GM12891 (cell line): ENCODE measurements around the gene TBATA.

Experiments
- POLR2A ChIP-seq: IDR thresholded peaks from 2 replicates; pipeline ENCODE4 v1.6.1; 2011; ENCODE audit warnings: low read depth, low read length, control low read depth
- POLR2AphosphoS5 ChIP-seq: IDR thresholded peaks from 2 replicates; pipeline ENCODE4 v1.6.1; 2011; ENCODE audit warnings: low read depth, low read length, control low read depth
- POU2F2 ChIP-seq: IDR thresholded peaks from 2 replicates; pipeline ENCODE4 v1.6.1; 2011; ENCODE audit warnings: low read depth, mild to moderate bottlenecking, control low read depth, low read length, moderate library complexity
- SPI1 ChIP-seq: IDR thresholded peaks from 2 replicates; pipeline ENCODE4 v1.6.1; 2011; ENCODE audit warnings: low read depth, low read length, control low read depth
- TAF1 ChIP-seq: IDR thresholded peaks from 2 replicates; pipeline ENCODE4 v1.6.1; 2011; ENCODE audit warnings: low read depth, low read length, control low read depth

DNA sequence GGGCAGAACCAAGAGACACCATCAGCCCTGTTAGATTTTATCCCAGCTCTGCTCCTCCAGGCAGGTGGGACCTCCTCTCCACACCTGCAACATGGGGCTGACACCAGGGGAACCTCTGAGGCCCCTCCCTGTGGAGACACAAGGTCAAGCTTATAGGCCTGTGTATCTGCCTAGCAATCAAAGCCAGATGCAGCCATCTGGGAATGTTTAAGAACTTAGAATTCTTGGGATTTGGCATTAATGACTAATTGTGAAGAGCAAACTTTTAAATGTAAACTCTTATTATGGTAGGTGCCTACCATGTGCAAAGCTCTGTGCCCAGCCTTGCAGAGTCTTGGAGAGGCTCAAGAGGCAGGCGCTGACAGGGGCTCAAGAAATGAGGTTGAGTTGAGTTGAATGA lies 52.1 kb downstream of the TBATA start:
- no peak for TF ChIP-seq POLR2A
- no peak for TF ChIP-seq POLR2AphosphoS5
- no peak for TF ChIP-seq TAF1
- no peak for TF ChIP-seq SPI1
- TF ChIP-seq POU2F2, result no peak
